Sigmoid colon (tissue), 4 donors: Measurements from ENCODE around the gene KRTAP16-1.

Experiments used
- POLR2A ChIP-seq, 2 donors: fragments of 450-650 bp; IDR thresholded peaks; one replicate each; pipeline ENCODE4 v1.6.1; 2016; ENCODE audit warnings: antibody characterized with exemption in 2 of 2, mild to moderate bottlenecking in 2 of 2, moderate library complexity in 2 of 2
- POLR2AphosphoS5 ChIP-seq, 4 donors: sonication (generic); formaldehyde crosslinking; IDR thresholded peaks; one replicate each; pipeline ENCODE4 v1.6.1; 2017; ENCODE audit warnings: antibody characterized with exemption in 4 of 4
- TF ChIP-seq, protein P1 (sequence below), 4 experiments: fragments of 450-650 bp in 3 of 4; fragments of 200-600 bp in 1 of 4; IDR thresholded peaks; one replicate each; pipeline ENCODE4 v1.5.1; 2016 to 2019; ENCODE audit warnings: antibody characterized with exemption in 4 of 4, mild to moderate bottlenecking in 3 of 4, moderate library complexity in 2 of 4

DNA sequence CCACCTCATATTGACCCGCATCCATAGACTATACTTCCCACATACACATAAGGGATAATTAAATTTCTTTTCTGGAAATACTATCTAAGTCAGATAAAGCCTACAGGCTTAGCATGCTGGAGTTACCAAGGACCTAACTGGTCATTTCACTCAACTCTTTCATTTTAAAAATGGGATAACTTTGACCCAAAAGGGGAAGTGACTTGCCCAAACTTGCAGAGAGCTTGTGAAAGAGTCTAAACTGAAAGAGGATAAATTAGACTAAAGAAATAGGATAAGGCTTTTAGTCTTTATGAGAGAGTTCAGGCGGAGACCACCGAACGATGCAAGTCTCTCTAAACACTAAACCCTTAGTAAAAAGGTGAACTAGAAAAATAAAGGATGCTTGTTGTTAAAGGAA lies 45.4 kb upstream of the KRTAP16-1 start:
- TF ChIP-seq, protein P1, sequence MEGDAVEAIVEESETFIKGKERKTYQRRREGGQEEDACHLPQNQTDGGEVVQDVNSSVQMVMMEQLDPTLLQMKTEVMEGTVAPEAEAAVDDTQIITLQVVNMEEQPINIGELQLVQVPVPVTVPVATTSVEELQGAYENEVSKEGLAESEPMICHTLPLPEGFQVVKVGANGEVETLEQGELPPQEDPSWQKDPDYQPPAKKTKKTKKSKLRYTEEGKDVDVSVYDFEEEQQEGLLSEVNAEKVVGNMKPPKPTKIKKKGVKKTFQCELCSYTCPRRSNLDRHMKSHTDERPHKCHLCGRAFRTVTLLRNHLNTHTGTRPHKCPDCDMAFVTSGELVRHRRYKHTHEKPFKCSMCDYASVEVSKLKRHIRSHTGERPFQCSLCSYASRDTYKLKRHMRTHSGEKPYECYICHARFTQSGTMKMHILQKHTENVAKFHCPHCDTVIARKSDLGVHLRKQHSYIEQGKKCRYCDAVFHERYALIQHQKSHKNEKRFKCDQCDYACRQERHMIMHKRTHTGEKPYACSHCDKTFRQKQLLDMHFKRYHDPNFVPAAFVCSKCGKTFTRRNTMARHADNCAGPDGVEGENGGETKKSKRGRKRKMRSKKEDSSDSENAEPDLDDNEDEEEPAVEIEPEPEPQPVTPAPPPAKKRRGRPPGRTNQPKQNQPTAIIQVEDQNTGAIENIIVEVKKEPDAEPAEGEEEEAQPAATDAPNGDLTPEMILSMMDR (IDR thresholded peaks at IDR 0.05) = no peak
- no peak for TF ChIP-seq POLR2AphosphoS5 (IDR thresholded peaks at IDR 0.05)
- TF ChIP-seq POLR2A (IDR thresholded peaks at IDR 0.05) = no peak
